Measurements from ENCODE around the gene PLA2G2F. TPM values are rescaled to one million over a fixed set of nuclear protein-coding genes. Genes with fewer than 3 reads are reported as not detected.

The PLA2G2F gene
- total RNA-seq, 1 donor from 2014 or later = not detected

DNA sequence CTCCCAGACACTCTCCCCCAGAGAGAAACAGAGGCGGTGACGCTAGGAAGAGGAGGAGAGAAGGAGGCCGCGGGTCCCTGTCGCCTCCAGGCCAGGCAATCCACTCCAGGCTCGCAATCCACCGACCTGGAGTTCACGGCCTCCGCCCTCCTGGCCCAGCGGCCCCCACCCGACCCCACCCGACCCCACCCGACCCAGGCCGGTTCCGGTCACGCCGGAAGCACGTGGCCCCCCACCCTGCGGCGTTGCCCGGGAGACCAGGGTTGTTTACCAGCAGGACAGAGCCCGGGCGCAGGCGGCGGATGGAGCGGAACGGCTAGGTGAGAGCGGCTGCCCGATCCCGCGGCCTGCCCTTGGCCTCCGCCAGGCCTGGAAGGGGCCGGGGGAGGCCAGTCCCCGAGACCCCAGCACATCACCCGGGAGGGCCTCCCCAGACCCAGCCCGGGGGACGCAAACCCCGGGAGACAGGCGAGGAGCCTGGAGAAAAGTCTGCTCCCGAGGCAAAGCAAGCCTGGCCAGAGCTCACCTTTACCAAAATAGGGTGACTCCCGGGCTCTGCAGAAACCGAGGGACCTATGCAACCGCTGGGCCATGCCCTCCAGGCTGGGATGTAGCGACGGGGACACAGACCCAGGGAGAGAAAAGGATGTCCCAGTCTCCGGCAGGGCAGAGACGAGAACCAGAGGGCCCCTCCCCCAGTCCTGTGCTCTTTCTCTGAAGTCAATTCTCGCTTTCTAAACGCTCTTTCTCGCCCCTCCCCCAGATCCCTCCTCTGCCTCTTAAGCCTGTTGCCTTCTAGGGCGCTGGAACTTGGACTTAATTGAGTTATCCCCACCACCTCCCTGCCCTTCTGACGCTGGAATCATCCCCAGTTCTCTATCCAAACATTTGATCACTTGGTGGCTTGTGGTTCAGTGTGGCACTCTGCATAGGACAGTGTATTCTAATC is 47.0 kb downstream of the PLA2G2F start, which contains the start of the genes PLA2G2C and UBXN10:
PLA2G2C (minus strand) TSS at position 685 of the 949 bp plus-strand sequence. CDS start 9,155 bp downstream, outside the sequence.
UBXN10 (plus strand) TSS at position 263 of the 949 bp plus-strand sequence. CDS start 4,466 bp downstream, outside the sequence.
- no peaks in the 10 kb centered on the region for H3K36me3 ChIP-seq (ENCODE audit: control insufficient read depth in 3 of 3, insufficient read depth in 3 of 3, low read length in 3 of 3)
- peaks cover 6% of the 10 kb centered on the region in 3 donors for H3K4me1 ChIP-seq (ENCODE audit: control insufficient read depth in 3 of 3, insufficient read depth in 3 of 3, low read length in 3 of 3)
- H3K27ac ChIP-seq (ENCODE audit: low read depth, low read length) = no peak within 1 kb of the TSS
- H3K27me3 ChIP-seq (ENCODE audit: control insufficient read depth in 3 of 3, insufficient read depth in 3 of 3, low read length in 3 of 3) = peaks cover 41 to 57% (median 51%) of the 10 kb centered on the region in 3 donors
- H3K9me3 ChIP-seq (ENCODE audit: control insufficient read depth in 3 of 3, low read length in 3 of 3) = no peaks in the 10 kb centered on the region
- peak within 1 kb of the TSS in 2 of 3 donors; percentile 57 to 60 for H3K9ac ChIP-seq (ENCODE audit: low read depth in 1 of 3, low read length in 3 of 3)
- H3K4me3 ChIP-seq (ENCODE audit: low read length in 3 of 3) = peak within 1 kb of the TSS in 2 of 3 donors; percentile 51 to 61

DNA sequence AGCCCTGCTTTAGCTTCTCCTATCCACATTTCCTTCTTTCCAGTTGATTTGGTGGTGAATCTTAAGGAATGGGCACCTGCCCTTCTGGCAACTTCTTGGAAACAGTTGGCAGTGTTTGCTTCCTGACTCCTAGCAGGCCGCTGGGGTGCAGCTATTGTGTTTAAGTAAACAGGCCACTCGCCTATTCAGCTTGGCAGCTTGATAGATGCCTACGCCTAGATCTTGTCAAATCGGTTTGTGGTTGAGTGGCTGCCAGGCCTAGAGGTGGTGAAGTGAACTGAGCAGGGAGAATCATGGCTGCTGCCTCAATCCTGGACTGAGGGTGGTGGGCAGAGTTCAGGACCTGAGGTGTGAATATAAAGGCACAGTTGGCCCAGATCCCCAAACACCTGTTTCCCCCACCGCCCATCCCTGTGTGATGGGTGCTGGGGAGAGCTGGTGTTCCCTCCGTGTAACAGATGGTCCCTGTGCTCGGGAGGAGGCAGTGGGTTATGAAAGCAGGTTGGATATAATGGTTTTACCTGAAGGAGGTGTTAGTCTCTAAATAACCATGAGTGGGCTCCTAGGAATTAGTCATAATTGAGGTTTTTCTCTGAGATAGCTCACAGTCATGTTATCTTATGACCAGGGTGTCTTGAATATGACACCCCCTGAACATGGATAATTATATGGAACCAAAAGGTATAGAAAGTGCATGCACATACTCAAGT is 48.1 kb downstream of the PLA2G2F start:
- peaks cover 46 to 59% (median 56%) of the 10 kb centered on the region in 3 donors for H3K27me3 ChIP-seq (ENCODE audit: control insufficient read depth in 3 of 3, insufficient read depth in 3 of 3, low read length in 3 of 3)
- peaks cover 6% of the 10 kb centered on the region in 3 donors for H3K4me1 ChIP-seq (ENCODE audit: control insufficient read depth in 3 of 3, insufficient read depth in 3 of 3, low read length in 3 of 3)
- H3K27ac ChIP-seq (ENCODE audit: low read depth, low read length) = no peak overlapping the region
- H3K36me3 ChIP-seq (ENCODE audit: control insufficient read depth in 3 of 3, insufficient read depth in 3 of 3, low read length in 3 of 3) = no peaks in the 10 kb centered on the region
- H3K9ac ChIP-seq (ENCODE audit: low read depth in 1 of 3, low read length in 3 of 3) = no peak overlapping the region
- H3K4me3 ChIP-seq (ENCODE audit: low read length in 3 of 3) = no peak overlapping the region
- no peaks in the 10 kb centered on the region for H3K9me3 ChIP-seq (ENCODE audit: control insufficient read depth in 3 of 3, low read length in 3 of 3)

DNA sequence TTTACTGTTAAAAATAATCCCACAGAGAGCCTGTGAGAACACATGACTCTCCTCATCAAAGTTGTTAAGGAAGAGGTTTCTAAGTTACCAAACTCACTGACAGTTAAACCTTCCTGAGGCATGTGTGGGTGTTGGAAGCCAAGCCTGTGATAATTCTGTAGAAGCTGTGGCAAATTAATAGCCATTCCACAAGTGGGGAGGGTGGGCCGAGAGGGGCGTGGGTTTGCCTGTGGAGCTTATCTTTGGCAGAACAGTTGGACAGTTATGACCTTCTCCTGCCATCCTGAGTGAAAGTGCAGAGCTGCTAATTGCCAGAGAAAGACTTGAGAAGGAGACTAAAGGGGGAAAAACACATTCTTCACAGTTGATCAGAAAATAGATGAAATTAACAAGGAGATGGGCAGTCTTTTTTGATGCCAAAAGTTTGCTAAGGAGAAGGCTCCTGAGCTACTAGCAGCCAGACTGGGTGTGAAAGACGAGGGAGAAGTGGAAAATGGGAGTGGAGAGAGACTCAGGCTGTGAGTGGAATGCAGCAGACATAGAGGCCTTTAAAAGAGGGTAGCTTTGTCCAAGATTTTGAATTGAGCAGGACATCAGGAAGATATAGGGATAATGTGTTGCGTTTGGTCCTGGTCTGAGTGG is 48.8 kb downstream of the PLA2G2F start:
- H3K9me3 ChIP-seq (ENCODE audit: control insufficient read depth in 3 of 3, low read length in 3 of 3) = no peaks in the 10 kb centered on the region
- no peak overlapping the region for H3K27ac ChIP-seq (ENCODE audit: low read depth, low read length)
- no peaks in the 10 kb centered on the region for H3K36me3 ChIP-seq (ENCODE audit: control insufficient read depth in 3 of 3, insufficient read depth in 3 of 3, low read length in 3 of 3)
- H3K9ac ChIP-seq (ENCODE audit: low read depth in 1 of 3, low read length in 3 of 3) = no peak overlapping the region
- peaks cover 6% of the 10 kb centered on the region in 3 donors for H3K4me1 ChIP-seq (ENCODE audit: control insufficient read depth in 3 of 3, insufficient read depth in 3 of 3, low read length in 3 of 3)
- H3K4me3 ChIP-seq (ENCODE audit: low read length in 3 of 3) = no peak overlapping the region
- peaks cover 42 to 63% (median 61%) of the 10 kb centered on the region in 3 donors for H3K27me3 ChIP-seq (ENCODE audit: control insufficient read depth in 3 of 3, insufficient read depth in 3 of 3, low read length in 3 of 3)

DNA sequence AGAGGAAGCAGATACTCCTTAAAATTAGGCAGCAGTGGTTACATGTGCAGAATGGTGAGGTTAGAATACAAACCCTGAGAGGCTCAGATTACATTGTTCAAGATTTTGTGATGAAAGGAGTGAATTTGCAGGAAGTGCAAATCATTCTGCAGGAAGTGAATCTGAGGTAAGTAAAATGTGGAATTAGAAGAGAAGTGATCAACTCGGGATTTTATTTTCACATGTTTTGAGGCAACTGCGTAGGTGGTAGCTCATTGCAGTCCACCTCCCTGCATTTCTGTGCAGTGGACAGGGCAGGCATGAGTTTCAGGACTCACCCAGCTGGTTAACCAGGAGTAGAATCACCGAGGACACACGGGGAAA is 49.3 kb downstream of the PLA2G2F start:
- Histone ChIP-seq H3K9me3 (ENCODE audit: control insufficient read depth in 3 of 3, low read length in 3 of 3) (no peaks in the 10 kb centered on the region), H3K4me3 (ENCODE audit: low read length in 3 of 3) (no peak overlapping the region), H3K4me1 (ENCODE audit: control insufficient read depth in 3 of 3, insufficient read depth in 3 of 3, low read length in 3 of 3) (peaks cover 6% of the 10 kb centered on the region in 3 donors), H3K27ac (ENCODE audit: low read depth, low read length) (no peak overlapping the region), H3K36me3 (ENCODE audit: control insufficient read depth in 3 of 3, insufficient read depth in 3 of 3, low read length in 3 of 3) (no peaks in the 10 kb centered on the region), H3K9ac (ENCODE audit: low read depth in 1 of 3, low read length in 3 of 3) (no peak overlapping the region), H3K27me3 (ENCODE audit: control insufficient read depth in 3 of 3, insufficient read depth in 3 of 3, low read length in 3 of 3) (peaks cover 42 to 61% (median 61%) of the 10 kb centered on the region in 3 donors)

DNA sequence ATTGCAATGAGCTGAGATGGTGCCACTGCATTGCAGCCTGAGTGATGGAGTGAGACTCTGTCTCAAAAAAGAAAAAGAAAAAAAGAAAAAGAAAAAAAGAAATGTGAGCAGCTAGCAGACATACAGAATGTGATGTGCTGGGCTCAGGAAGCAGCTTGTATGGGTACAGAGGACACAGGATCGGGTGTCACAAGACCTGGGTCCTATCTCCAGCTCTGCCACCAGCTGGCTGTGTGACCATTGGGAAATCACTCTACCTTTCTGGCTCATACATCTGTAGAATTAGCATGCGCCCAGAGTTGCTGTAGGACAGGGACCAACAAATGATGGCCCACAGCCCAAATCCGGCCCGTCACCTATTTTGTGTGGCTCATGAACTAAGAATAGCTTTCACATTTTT is 50.5 kb downstream of the PLA2G2F start:
- peaks cover 37 to 62% (median 54%) of the 10 kb centered on the region in 3 donors for H3K27me3 ChIP-seq (ENCODE audit: control insufficient read depth in 3 of 3, insufficient read depth in 3 of 3, low read length in 3 of 3)

DNA sequence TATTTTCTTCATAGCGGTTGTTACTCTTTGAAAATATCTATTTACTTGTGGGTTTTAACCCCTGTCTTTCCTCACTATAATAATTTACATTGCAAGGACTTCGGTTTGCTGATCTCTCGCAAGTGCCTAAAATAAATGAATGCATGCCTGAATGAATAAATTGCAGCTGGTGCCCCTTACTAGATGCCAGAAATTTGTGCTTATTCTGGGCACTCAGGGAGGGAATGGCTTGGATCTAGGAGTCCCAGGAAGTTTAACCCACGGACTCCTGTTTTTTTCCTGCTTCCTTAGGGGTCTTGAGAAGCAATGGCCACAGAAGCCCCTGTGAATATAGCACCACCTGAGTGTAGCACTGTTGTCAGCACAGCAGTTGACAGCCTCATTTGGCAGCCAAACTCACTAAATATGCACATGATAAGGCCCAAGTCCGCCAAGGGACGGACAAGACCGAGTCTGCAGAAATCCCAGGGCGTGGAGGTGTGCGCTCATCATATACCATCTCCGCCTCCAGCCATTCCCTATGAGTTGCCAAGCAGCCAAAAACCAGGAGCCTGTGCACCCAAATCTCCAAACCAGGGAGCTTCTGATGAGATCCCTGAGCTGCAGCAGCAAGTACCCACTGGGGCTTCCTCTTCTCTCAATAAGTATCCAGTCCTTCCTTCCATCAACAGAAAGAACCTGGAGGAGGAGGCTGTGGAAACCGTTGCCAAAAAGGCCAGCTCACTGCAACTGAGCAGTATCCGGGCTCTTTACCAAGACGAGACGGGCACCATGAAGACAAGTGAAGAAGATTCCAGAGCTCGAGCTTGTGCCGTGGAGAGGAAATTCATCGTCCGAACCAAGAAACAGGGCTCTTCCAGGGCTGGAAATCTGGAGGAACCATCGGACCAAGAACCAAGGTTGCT is 51.4 kb downstream of the PLA2G2F start:
- peaks cover 9 to 13% (median 11%) of the 10 kb centered on the region in 3 donors for H3K4me1 ChIP-seq (ENCODE audit: control insufficient read depth in 3 of 3, insufficient read depth in 3 of 3, low read length in 3 of 3)
- H3K27ac ChIP-seq (ENCODE audit: low read depth, low read length) = no peak overlapping the region
- no peak overlapping the region for H3K9ac ChIP-seq (ENCODE audit: low read depth in 1 of 3, low read length in 3 of 3)
- H3K9me3 ChIP-seq (ENCODE audit: control insufficient read depth in 3 of 3, low read length in 3 of 3) = no peaks in the 10 kb centered on the region
- H3K27me3 ChIP-seq (ENCODE audit: control insufficient read depth in 3 of 3, insufficient read depth in 3 of 3, low read length in 3 of 3) = peaks cover 31 to 55% (median 46%) of the 10 kb centered on the region in 3 donors
- no peaks in the 10 kb centered on the region for H3K36me3 ChIP-seq (ENCODE audit: control insufficient read depth in 3 of 3, insufficient read depth in 3 of 3, low read length in 3 of 3)
- H3K4me3 ChIP-seq (ENCODE audit: low read length in 3 of 3) = no peak overlapping the region

More for the DNA sequence above, 50.5 kb downstream of the PLA2G2F start:
- no peak overlapping the region for H3K27ac ChIP-seq (ENCODE audit: low read depth, low read length)
- H3K9ac ChIP-seq (ENCODE audit: low read depth in 1 of 3, low read length in 3 of 3) = no peak overlapping the region
- no peak overlapping the region for H3K4me3 ChIP-seq (ENCODE audit: low read length in 3 of 3)
- no peaks in the 10 kb centered on the region for H3K9me3 ChIP-seq (ENCODE audit: control insufficient read depth in 3 of 3, low read length in 3 of 3)
- H3K4me1 ChIP-seq (ENCODE audit: control insufficient read depth in 3 of 3, insufficient read depth in 3 of 3, low read length in 3 of 3) = peaks cover 6 to 8% (median 6%) of the 10 kb centered on the region in 3 donors
- no peaks in the 10 kb centered on the region for H3K36me3 ChIP-seq (ENCODE audit: control insufficient read depth in 3 of 3, insufficient read depth in 3 of 3, low read length in 3 of 3)

DNA sequence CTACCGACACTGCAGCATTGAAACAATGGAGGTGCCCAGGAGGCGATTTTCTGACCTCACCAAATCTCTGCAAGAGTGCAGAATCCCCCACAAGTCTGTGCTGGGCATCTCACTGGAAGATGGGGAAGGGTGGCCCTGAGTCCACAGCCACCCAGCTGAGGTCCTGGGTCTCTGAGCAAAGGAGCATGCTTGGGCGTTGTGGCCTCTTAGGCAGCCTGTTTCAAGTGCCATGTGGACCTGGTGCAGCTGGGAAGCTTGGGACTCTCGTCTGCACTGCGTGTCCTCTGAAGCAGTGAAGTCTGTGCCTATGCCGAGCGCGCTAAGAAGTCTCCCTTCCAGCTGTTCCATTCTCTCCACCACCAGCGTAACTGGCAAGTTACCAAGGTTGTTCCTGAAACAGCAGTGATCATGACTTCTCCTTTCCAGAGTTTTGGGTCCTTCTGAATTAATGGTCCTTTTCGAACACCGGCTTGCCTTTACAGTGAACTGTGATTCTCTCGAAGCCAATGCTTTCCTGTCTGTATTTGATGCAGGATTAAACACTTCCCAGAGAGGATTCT is 52.2 kb downstream of the PLA2G2F start:
- Histone ChIP-seq H3K4me1 (ENCODE audit: control insufficient read depth in 3 of 3, insufficient read depth in 3 of 3, low read length in 3 of 3) (peaks cover 6 to 10% (median 7%) of the 10 kb centered on the region in 3 donors), H3K4me3 (ENCODE audit: low read length in 3 of 3) (no peak overlapping the region), H3K9ac (ENCODE audit: low read depth in 1 of 3, low read length in 3 of 3) (no peak overlapping the region), H3K27me3 (ENCODE audit: control insufficient read depth in 3 of 3, insufficient read depth in 3 of 3, low read length in 3 of 3) (peaks cover 26 to 51% (median 50%) of the 10 kb centered on the region in 3 donors), H3K36me3 (ENCODE audit: control insufficient read depth in 3 of 3, insufficient read depth in 3 of 3, low read length in 3 of 3) (no peaks in the 10 kb centered on the region), H3K9me3 (ENCODE audit: control insufficient read depth in 3 of 3, low read length in 3 of 3) (no peaks in the 10 kb centered on the region), H3K27ac (ENCODE audit: low read depth, low read length) (no peak overlapping the region)

DNA sequence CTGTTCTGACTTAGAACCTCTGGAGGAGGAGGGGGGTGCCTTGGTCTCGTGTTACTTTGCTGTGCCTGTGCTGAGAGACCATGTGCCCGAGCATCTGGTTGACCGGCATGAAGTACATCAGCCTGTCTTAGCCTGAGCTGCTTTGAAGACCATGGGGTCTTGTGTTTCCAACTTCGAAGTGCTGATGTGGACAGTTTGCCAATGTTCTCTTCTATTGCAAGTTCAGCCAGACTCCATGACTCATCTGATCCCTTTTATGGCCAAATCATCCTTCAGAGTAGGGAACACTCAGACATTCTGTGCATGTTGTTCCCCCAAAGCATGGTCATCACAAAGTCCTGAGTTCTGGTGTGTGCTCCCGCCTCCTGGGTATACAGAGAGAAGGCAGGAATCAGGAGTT is 53.2 kb downstream of the PLA2G2F start:
- Histone ChIP-seq H3K4me3 (ENCODE audit: low read length in 3 of 3) (no peak overlapping the region), H3K4me1 (ENCODE audit: control insufficient read depth in 3 of 3, insufficient read depth in 3 of 3, low read length in 3 of 3) (peaks cover 3 to 7% (median 5%) of the 10 kb centered on the region in 3 donors), H3K9ac (ENCODE audit: low read depth in 1 of 3, low read length in 3 of 3) (no peak overlapping the region), H3K9me3 (ENCODE audit: control insufficient read depth in 3 of 3, low read length in 3 of 3) (no peaks in the 10 kb centered on the region), H3K27ac (ENCODE audit: low read depth, low read length) (no peak overlapping the region), H3K27me3 (ENCODE audit: control insufficient read depth in 3 of 3, insufficient read depth in 3 of 3, low read length in 3 of 3) (peaks cover 25 to 48% (median 42%) of the 10 kb centered on the region in 3 donors), H3K36me3 (ENCODE audit: control insufficient read depth in 3 of 3, insufficient read depth in 3 of 3, low read length in 3 of 3) (no peaks in the 10 kb centered on the region)
